K562 (cell line): ENCODE measurements around the gene R3HDM2. TPM values are rescaled to one million over a fixed set of nuclear protein-coding genes. Genes with fewer than 3 reads are reported as not detected.

ENCODE experiments used
- BCL6 ChIP-seq: fragments of 250-450 bp; sonication (Bioruptor Pico); IDR thresholded peaks from 2 replicates; pipeline ENCODE4 v1.4.0; 2020
- HDAC8 ChIP-seq: fragments of 450-650 bp; IDR thresholded peaks from 2 replicates; pipeline ENCODE4 v1.6.1; 2016; ENCODE audit warnings: mild to moderate bottlenecking, missing genetic modification characterization, moderate library complexity, missing compliant biosample characterization
- MBD2 ChIP-seq: sonication (generic); IDR thresholded peaks from 2 replicates; pipeline ENCODE4 v1.6.1; 2016; ENCODE audit warnings: low read depth, borderline replicate concordance
- MEF2D ChIP-seq: conservative IDR thresholded peaks from 2 replicates; pipeline ENCODE4 v1.6.1; 2016; ENCODE audit warnings: low read depth, missing genetic modification characterization, missing compliant biosample characterization
- PHTF2 ChIP-seq: fragments of 250-450 bp; sonication (Bioruptor Pico); IDR thresholded peaks from 2 replicates; pipeline ENCODE4 v1.5.0; 2021; ENCODE audit warnings: mild to moderate bottlenecking
- POLR2AphosphoS2 ChIP-seq: IDR thresholded peaks from 2 replicates; pipeline ENCODE4 v1.6.1; 2012; ENCODE audit warnings: low read length, improper control_type of control experiment
- RREB1 ChIP-seq: fragments of 250-450 bp; sonication (Bioruptor Pico); IDR thresholded peaks from 2 replicates; pipeline ENCODE4 v1.4.0; 2020
- ZBTB2 ChIP-seq: fragments of 450-650 bp; IDR thresholded peaks from 2 replicates; pipeline ENCODE4 v1.6.1; 2016; ENCODE audit warnings: antibody characterized with exemption
- ZNF134 ChIP-seq: fragments of 250-450 bp; sonication (Bioruptor Pico); conservative IDR thresholded peaks from 2 replicates; pipeline ENCODE4 v1.4.0; 2020
- polyA plus RNA-seq, 8 experiments: library from polyadenylated mRNA; depleted of rRNA in 4 of 8; stranded (reverse) in 5 of 8; unstranded in 3 of 8; fragments of >200 nt; fragmentation: Nextera tagmentation in 2 of 8; fragmentation: Illumina TruSeq in 1 of 8; extraction: Ambion mirVana in 2 of 8; extraction: Trizol in 1 of 8; gene quantifications; 2 replicates each; pipeline versions ENCODE4 v1.2.1 to v1.2.3, GENCODE V29; 2011 to 2014; ENCODE audit warnings: inconsistent platforms in 1 of 8, missing spikeins in 1 of 8
- total RNA-seq, 7 experiments: library from RNA; depleted of rRNA in 6 of 7; stranded (reverse); fragments of >200 nt in 6 of 7; fragmentation: Illumina TruSeq in 2 of 7; extraction: Trizol in 2 of 7; gene quantifications; 2 replicates each; pipeline versions ENCODE4 v1.2.1 to v1.2.3, GENCODE V29; 2011 to 2021; ENCODE audit warnings: low replicate concordance in 1 of 7

The R3HDM2 gene
- total and polyA plus RNA-seq, 9 of the 15 experiments (the other 6 are each of a cell fraction or from before 2014, with no cell fraction given): 3.3 to 18.8 (median 9.0) TPM

- TF ChIP-seq PHTF2: no peak
- TF ChIP-seq ZBTB2: no peak
- TF ChIP-seq HDAC8: no peak
- no peak for TF ChIP-seq POLR2AphosphoS2
- TF ChIP-seq MEF2D (tag): no peak
- TF ChIP-seq RREB1 (CRISPR knock-in tag): no peak
- no peak for TF ChIP-seq BCL6 (CRISPR knock-in tag)
- no peak for TF ChIP-seq MBD2
- TF ChIP-seq ZNF134: no peak
Observed at GRCh38 chr12:57377103-57377840, 53.6 kb downstream of the R3HDM2 start (continued).
